ENCODE measurements around the gene IL9R. TPM values are rescaled to one million over a fixed set of nuclear protein-coding genes. Genes with fewer than 3 reads are reported as not detected.

IL9R gene
- total and polyA plus RNA-seq, 12 donors = 0.07 to 0.43 (median 0.32) TPM; not detected in 9

DNA sequence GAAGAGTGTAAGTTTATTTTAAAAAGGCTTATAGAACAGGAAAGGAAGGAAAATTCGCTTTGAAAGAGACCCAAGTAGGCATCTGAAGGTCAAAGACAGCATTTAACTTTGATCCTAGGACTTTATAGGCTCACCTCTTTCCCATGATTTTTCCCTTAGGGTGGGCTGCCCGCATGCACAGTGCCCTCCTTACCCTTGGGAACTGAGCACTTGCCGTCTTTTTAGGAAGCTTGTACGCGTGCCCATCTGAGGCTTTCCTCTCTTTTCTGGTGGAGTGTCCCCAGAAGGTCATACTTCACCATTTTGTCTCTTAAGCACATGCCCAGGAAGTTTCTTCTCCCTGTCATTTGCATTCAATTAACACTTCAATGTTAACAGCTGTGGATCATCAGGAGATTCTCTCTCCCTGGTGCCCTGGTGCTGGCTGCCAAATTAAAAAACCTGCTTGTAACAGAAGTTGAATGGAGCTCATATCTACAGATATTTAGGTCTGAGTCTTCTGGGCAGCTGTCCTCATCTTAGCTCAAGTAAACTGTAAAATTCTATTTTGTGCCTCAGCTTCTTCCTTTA, 38.4 kb upstream of the IL9R start:
- intact Hi-C loops (cut with DNase I) = no loop called here
- Histone ChIP-seq H3K36me3 (replicated peaks in 1 of 2) (no peaks in the 10 kb centered on the region), H3K4me3 (no peak overlapping the region), H3K27ac (no peak overlapping the region), H3K4me1 (replicated peaks in 1 of 2) (no peaks in the 10 kb centered on the region), H3K9me3 (replicated peaks in 1 of 3) (no peaks in the 10 kb centered on the region), H3K27me3 (no peaks in the 10 kb centered on the region)
- no peak for DNase-seq
- TF ChIP-seq POLR2A (IDR thresholded peaks at IDR 0.05) = no peak
- TF ChIP-seq, protein P1, sequence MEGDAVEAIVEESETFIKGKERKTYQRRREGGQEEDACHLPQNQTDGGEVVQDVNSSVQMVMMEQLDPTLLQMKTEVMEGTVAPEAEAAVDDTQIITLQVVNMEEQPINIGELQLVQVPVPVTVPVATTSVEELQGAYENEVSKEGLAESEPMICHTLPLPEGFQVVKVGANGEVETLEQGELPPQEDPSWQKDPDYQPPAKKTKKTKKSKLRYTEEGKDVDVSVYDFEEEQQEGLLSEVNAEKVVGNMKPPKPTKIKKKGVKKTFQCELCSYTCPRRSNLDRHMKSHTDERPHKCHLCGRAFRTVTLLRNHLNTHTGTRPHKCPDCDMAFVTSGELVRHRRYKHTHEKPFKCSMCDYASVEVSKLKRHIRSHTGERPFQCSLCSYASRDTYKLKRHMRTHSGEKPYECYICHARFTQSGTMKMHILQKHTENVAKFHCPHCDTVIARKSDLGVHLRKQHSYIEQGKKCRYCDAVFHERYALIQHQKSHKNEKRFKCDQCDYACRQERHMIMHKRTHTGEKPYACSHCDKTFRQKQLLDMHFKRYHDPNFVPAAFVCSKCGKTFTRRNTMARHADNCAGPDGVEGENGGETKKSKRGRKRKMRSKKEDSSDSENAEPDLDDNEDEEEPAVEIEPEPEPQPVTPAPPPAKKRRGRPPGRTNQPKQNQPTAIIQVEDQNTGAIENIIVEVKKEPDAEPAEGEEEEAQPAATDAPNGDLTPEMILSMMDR (IDR thresholded peaks at IDR 0.05) = no peak
- 51 to 71% (median 66%) methylated on average over 5 of the region's 5 CpGs for WGBS, 4 donors

DNA sequence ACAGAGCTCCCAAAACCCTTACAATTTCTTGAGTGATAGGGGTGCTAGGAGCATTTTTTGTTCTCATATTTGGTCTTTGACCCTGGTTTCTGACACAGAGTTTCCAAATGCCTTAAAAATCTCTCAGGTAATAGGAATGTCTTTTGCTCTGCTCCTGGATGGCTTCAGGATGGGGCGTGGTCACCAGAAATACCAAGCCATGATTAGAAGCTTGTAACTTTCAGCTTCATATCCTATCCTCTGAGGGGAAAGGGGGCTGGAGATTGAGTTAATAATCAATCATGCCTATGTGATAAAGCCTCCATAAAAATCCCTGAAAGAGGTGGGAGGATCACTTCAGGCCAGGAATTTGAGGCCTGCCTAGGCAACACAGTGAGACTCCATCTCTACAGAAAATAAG, 34.6 kb upstream of the IL9R start:
- WGBS, 4 donors = 25 to 56% (median 46%) methylated on average over 1 of the region's 1 CpG
- intact Hi-C loops (cut with DNase I) = no loop called here

DNA sequence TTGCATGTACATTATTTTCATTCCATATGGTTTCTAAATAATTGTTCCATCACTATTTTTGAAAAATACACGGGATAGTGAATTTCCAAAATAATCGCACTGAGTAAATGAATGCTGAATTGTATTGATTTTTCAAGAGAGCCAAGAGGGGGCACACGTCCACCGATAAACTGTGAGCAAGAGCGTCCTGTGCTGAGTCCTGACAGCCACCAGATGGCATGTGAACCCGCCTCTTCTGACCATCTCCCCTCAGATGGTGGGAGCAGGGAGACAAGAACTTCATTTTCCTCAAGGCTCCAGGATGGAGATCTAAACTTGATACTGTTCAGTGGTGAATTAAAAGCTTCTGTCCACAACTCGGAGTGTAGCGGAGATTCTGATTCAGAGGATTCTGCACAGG, 30.6 kb upstream of the IL9R start:
- Histone ChIP-seq H3K4me1 (replicated peaks in 1 of 2) (no peaks in the 10 kb centered on the region), H3K36me3 (replicated peaks in 1 of 2) (no peaks in the 10 kb centered on the region), H3K27me3 (no peaks in the 10 kb centered on the region), H3K4me3 (no peak overlapping the region), H3K27ac (no peak overlapping the region), H3K9me3 (replicated peaks in 1 of 3) (no peaks in the 10 kb centered on the region)
- peak in 2 of 7 donors; percentile 8 to 16 for DNase-seq
- TF ChIP-seq POLR2A (IDR thresholded peaks at IDR 0.05) = no peak
- TF ChIP-seq, protein P1 (IDR thresholded peaks at IDR 0.05) = peak in 1 of 6 experiments; percentile 6
- WGBS, 4 donors = 39 to 46% (median 41%) methylated on average over 8 of the region's 8 CpGs
- intact Hi-C loops (cut with DNase I) = no loop called here

More for the DNA sequence above, 34.6 kb upstream of the IL9R start:
- H3K4me3 ChIP-seq = no peak overlapping the region
- no peaks in the 10 kb centered on the region for H3K36me3 ChIP-seq (replicated peaks in 1 of 2)
- H3K27me3 ChIP-seq = no peaks in the 10 kb centered on the region
- no peaks in the 10 kb centered on the region for H3K9me3 ChIP-seq (replicated peaks in 1 of 3)
- no peaks in the 10 kb centered on the region for H3K4me1 ChIP-seq (replicated peaks in 1 of 2)
- TF ChIP-seq POLR2A (IDR thresholded peaks at IDR 0.05) = no peak
- TF ChIP-seq, protein P1 (IDR thresholded peaks at IDR 0.05) = no peak
- DNase-seq = no peak
- H3K27ac ChIP-seq = no peak overlapping the region

DNA sequence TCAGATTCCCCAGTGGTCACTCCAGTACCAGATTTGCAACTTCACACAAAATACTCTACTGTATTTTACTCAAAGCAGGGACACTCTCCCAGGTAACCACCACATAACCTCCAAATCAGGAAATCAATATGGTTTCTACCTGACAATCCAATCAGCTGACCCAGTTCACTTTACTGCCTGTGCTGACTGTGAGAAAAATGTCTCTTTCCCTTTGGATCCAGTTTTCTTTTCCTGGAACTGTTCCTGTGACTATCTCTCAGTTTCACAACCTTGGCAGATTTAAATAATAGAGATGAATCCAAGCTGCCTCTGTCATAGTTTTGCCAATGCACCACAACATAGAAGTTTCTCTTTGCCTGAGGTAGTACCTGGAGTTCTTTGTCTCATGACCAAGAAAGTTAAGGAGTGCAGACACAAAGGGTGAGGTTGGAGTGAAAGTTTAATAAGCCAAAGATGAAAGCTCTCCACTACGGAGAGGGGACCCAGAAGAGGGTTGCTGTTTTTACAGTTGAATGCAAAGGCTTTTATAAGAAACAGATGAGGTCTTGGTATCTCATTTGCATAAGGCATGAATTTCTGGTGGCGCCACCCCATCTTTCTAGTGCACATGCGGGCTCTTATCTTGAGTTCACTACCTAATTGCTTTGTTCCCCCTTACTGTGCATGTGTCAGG, 29.7 kb upstream of the IL9R start:
- no peak for DNase-seq
- TF ChIP-seq POLR2A (IDR thresholded peaks at IDR 0.05) = no peak
- TF ChIP-seq, protein P1 (IDR thresholded peaks at IDR 0.05) = no peak
- no peaks in the 10 kb centered on the region for H3K4me1 ChIP-seq (replicated peaks in 1 of 2)
- no peaks in the 10 kb centered on the region for H3K27me3 ChIP-seq
- H3K36me3 ChIP-seq (replicated peaks in 1 of 2) = no peaks in the 10 kb centered on the region
- intact Hi-C loops (cut with DNase I) = no loop called here
- H3K27ac ChIP-seq = no peak overlapping the region
- no peaks in the 10 kb centered on the region for H3K9me3 ChIP-seq (replicated peaks in 1 of 3)
- H3K4me3 ChIP-seq = no peak overlapping the region
- WGBS, 4 donors = 61 to 92% (median 73%) methylated on average over 3 of the region's 3 CpGs

All from adrenal gland (tissue), 12 donors.